PC-9 (cell line): Measurements from ENCODE around the gene ZNF534. TPM values are rescaled to one million over a fixed set of nuclear protein-coding genes. Genes with fewer than 3 reads are reported as not detected.

ENCODE experiments used
- BruUV-seq: library from RNA; stranded (reverse); fragments of 400-500 nt; replicated peaks from 2 replicates; lab custom pipeline; 2021; lab: Mats Ljungman, UMichigan
- CTCF ChIA-PET: fragments of 300-600 bp; sonication (Branson Sonifier 250); formaldehyde crosslinking; loops from one replicate; lab custom pipeline; 2022; ENCODE audit warnings: antibody characterized with exemption; lab: Charles Lee
- POLR2A ChIA-PET: fragments of 300-600 bp; sonication (Branson Sonifier 250); formaldehyde crosslinking; loops from one replicate; lab custom pipeline; 2022; ENCODE audit warnings: antibody characterized with exemption; ENCODE audit not compliant: unreplicated experiment; lab: Charles Lee
- DNase-seq, 2 experiments: peaks; one replicate each; pipeline versions ENCODE4 v3.0.0 to v3.0.0-alpha.2; 2015 to 2022; ENCODE audit warnings: mixed read lengths in 1 of 2
- H2AFZ ChIP-seq: fragments of 200-600 bp; sonication (generic); 2 replicates; pipeline ENCODE4 v1.8.1; 2017; ENCODE audit warnings: antibody characterized with exemption
- H3F3A ChIP-seq: fragments of 200-600 bp; sonication (generic); 2 replicates; pipeline ENCODE4 v1.8.1; 2017; ENCODE audit warnings: antibody characterized with exemption, mild to moderate bottlenecking, low read depth; ENCODE audit not compliant: insufficient read depth
- H3K27ac ChIP-seq: fragments of 200-600 bp; sonication (generic); 2 replicates; pipeline ENCODE4 v1.6.1; 2016; ENCODE audit warnings: mixed run types
- H3K27me3 ChIP-seq: fragments of 200-600 bp; sonication (generic); 2 replicates; pipeline ENCODE4 v1.6.1; 2016; ENCODE audit warnings: low read depth, mixed run types; ENCODE audit not compliant: insufficient read depth
- H3K36me3 ChIP-seq: fragments of 200-600 bp; sonication (generic); 2 replicates; pipeline ENCODE4 v1.6.1; 2016; ENCODE audit warnings: low read depth, mixed run types
- H3K4me1 ChIP-seq: fragments of 200-600 bp; sonication (generic); replicated peaks from 2 replicates; pipeline ENCODE4 v1.6.1; 2016; ENCODE audit warnings: mixed run types; ENCODE audit not compliant: insufficient read depth
- H3K4me2 ChIP-seq: fragments of 200-600 bp; sonication (generic); 2 replicates; pipeline ENCODE4 v1.6.1; 2017; ENCODE audit warnings: mixed run types
- H3K4me3 ChIP-seq: fragments of 200-600 bp; sonication (generic); 2 replicates; pipeline ENCODE4 v1.6.1; 2016; ENCODE audit warnings: mixed run types
- H3K79me2 ChIP-seq: fragments of 200-600 bp; sonication (generic); 2 replicates; pipeline ENCODE4 v1.6.1; 2017; ENCODE audit warnings: low read depth, mixed run types
- H3K9me2 ChIP-seq: fragments of 200-600 bp; sonication (generic); 2 replicates; pipeline ENCODE4 v1.8.1; 2017; ENCODE audit warnings: mild to moderate bottlenecking; ENCODE audit not compliant: insufficient read depth
- H3K9me3 ChIP-seq: fragments of 200-600 bp; sonication (generic); 2 replicates; pipeline ENCODE4 v1.8.1; 2016; ENCODE audit warnings: low read depth; ENCODE audit not compliant: insufficient read depth
- H4K20me1 ChIP-seq: fragments of 200-600 bp; sonication (generic); 2 replicates; pipeline ENCODE4 v1.8.1; 2017; ENCODE audit not compliant: insufficient read depth
- EZH2 ChIP-seq: fragments of 200-600 bp; sonication (generic); IDR thresholded peaks from 2 replicates; pipeline ENCODE4 v1.8.0; 2017; ENCODE audit warnings: antibody characterized with exemption, low read depth
- intact Hi-C: fragments of 100-400 bp; cut with micrococcal nuclease; formaldehyde crosslinking; loops from one replicate; pipeline ENCODE4 v1.10.0; 2022; ENCODE audit not compliant: unreplicated experiment
- total RNA-seq: library from RNA; stranded (reverse); gene quantifications from 2 replicates; pipeline ENCODE4 v1.2.3, GENCODE V29; 2021
- TF ChIP-seq, protein P1 (sequence below): fragments of 200-600 bp; sonication (generic); conservative IDR thresholded peaks from 2 replicates; pipeline ENCODE4 v1.6.1; 2017; ENCODE audit warnings: mixed run types, antibody characterized with exemption, mild to moderate bottlenecking, moderate library complexity

Gene ZNF534
- total RNA-seq, 1 experiment from 2014 or later, result not detected

DNA sequence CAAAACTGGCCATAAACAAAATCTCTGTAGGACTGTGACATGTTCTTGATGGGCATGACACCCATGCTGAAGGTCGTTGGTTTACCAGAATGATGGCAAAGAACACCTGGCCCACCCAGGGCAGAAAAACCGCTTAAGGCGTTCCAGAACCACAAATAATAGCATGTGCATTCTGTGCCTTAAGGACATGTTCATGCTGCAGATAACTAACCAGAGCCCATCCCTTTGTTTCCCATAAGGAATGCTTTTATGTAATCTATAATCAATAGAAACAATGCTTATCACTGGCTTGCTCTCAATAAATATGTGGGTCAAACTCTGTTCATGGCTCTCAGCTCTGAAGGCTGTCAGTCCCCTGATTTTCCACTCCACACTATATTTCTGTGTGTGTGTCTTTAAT is 13.2 kb downstream of the ZNF534 start:
- peaks cover 6% of the 10 kb centered on the region; the same call in 1 of the 2 replicates for H3K9me3 ChIP-seq
- no peaks in the 10 kb centered on the region for H4K20me1 ChIP-seq
- no peaks in the 10 kb centered on the region for H3K79me2 ChIP-seq
- no peak overlapping the region for H2AFZ ChIP-seq
- no peaks in the 10 kb centered on the region for H3F3A ChIP-seq
- no peak for TF ChIP-seq EZH2
- TF ChIP-seq, protein P1, sequence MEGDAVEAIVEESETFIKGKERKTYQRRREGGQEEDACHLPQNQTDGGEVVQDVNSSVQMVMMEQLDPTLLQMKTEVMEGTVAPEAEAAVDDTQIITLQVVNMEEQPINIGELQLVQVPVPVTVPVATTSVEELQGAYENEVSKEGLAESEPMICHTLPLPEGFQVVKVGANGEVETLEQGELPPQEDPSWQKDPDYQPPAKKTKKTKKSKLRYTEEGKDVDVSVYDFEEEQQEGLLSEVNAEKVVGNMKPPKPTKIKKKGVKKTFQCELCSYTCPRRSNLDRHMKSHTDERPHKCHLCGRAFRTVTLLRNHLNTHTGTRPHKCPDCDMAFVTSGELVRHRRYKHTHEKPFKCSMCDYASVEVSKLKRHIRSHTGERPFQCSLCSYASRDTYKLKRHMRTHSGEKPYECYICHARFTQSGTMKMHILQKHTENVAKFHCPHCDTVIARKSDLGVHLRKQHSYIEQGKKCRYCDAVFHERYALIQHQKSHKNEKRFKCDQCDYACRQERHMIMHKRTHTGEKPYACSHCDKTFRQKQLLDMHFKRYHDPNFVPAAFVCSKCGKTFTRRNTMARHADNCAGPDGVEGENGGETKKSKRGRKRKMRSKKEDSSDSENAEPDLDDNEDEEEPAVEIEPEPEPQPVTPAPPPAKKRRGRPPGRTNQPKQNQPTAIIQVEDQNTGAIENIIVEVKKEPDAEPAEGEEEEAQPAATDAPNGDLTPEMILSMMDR, result no peak
- H3K27ac ChIP-seq, result no peak overlapping the region
- DNase-seq, result no peak
- no peaks in the 10 kb centered on the region; the same call in 1 of the 2 replicates for H3K9me2 ChIP-seq
- intact Hi-C loops, result no loop called here
- no peak overlapping the region for H3K4me3 ChIP-seq
- POLR2A ChIA-PET, result no interaction called here
- BruUV-seq, result no TSS peak
- no peak overlapping the region for H3K4me2 ChIP-seq
- peaks cover 5% of the 10 kb centered on the region for H3K27me3 ChIP-seq
- CTCF ChIA-PET, result no interaction called here
- no peaks in the 10 kb centered on the region for H3K36me3 ChIP-seq
- no peaks in the 10 kb centered on the region for H3K4me1 ChIP-seq

DNA sequence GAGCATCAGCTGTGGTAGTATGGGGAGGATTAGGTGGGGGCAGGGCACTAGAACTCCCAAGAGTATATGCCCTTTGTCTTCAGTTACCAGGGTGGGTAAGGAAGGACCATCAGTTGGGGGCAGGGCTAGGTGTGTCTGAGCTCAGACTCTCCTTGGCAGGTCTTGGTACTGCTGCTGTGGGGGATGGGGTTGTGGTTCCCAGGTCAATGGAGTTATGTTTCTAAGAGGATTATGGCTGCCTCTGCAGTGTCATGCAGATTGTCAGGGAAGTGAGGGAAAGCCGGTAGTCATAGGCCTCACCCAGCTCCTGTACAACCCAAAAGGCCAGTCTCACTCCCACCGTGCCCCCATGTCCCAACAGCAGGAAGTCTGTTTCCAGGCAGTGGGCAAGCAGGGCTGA is 15.6 kb downstream of the ZNF534 start:
- Histone ChIP-seq H3K9me3 (peaks cover 13% of the 10 kb centered on the region; the same call in 1 of the 2 replicates), H3K4me1 (no peaks in the 10 kb centered on the region), H3K27me3 (no peaks in the 10 kb centered on the region), H3K79me2 (no peaks in the 10 kb centered on the region), H3K9me2 (no peaks in the 10 kb centered on the region), H3K36me3 (no peaks in the 10 kb centered on the region), H3K4me2 (no peak overlapping the region), H4K20me1 (no peaks in the 10 kb centered on the region), H3F3A (no peaks in the 10 kb centered on the region), H3K27ac (no peak overlapping the region), H3K4me3 (no peak overlapping the region), H2AFZ (no peak overlapping the region)
- intact Hi-C loops, result no loop called here
- BruUV-seq, result no TSS peak
- no peak for DNase-seq
- ChIA-PET POLR2A (no interaction called here), CTCF (no interaction called here)
- TF ChIP-seq EZH2, result no peak
- TF ChIP-seq, protein P1, result no peak

DNA sequence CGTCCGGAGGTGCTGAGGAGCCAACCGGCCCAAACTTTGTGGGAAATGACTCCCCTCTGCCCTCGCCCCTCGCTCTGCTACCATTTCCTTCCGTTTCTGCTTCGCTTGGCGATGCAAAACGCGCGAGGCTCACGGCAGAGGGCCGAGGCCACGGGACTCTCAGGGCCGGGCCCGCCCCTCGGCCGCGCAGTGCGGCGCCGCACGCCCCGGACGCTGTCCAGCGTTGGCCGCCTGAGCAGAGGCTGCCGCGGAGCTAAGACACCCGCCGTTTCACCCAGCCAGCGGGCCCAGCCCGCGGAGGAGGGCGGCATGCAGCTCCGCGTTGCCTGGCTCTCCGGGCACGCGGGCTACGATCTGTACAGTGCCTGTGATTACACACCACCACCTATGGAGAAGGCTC is 22.3 kb downstream of the ZNF534 start:
- H3K4me3 ChIP-seq, result no peak overlapping the region
- no peaks in the 10 kb centered on the region for H3K36me3 ChIP-seq
- H3K4me1 ChIP-seq, result no peaks in the 10 kb centered on the region
- no peak overlapping the region for H3K4me2 ChIP-seq
- TF ChIP-seq, protein P1, result no peak
- TF ChIP-seq EZH2, result no peak
- H3F3A ChIP-seq, result no peaks in the 10 kb centered on the region
- CTCF ChIA-PET, result no interaction called here
- H3K9me2 ChIP-seq, result no peaks in the 10 kb centered on the region
- BruUV-seq, result no TSS peak
- no peaks in the 10 kb centered on the region for H4K20me1 ChIP-seq
- H2AFZ ChIP-seq, result no peak overlapping the region
- intact Hi-C loops, result no loop called here
- H3K9me3 ChIP-seq, result peaks cover 22% of the 10 kb centered on the region
- H3K79me2 ChIP-seq, result no peaks in the 10 kb centered on the region
- no peak overlapping the region for H3K27ac ChIP-seq
- POLR2A ChIA-PET, result no interaction called here
- H3K27me3 ChIP-seq, result no peaks in the 10 kb centered on the region
- no peak for DNase-seq
